AG09319 (cell line): Measurements from ENCODE around the gene IHH.

Source experiments
- DNase-seq: peaks from one replicate; pipeline ENCODE4 v3.0.0-alpha.2; 2010; ENCODE audit warnings: low read depth; ENCODE audit errors: extremely low read depth
- TF ChIP-seq, protein P1 (sequence below): IDR thresholded peaks from 2 replicates; pipeline ENCODE4 v1.5.1; 2011; ENCODE audit warnings: low read depth, mild to moderate bottlenecking, inconsistent platforms, low read length, moderate library complexity

The IHH gene

DNA sequence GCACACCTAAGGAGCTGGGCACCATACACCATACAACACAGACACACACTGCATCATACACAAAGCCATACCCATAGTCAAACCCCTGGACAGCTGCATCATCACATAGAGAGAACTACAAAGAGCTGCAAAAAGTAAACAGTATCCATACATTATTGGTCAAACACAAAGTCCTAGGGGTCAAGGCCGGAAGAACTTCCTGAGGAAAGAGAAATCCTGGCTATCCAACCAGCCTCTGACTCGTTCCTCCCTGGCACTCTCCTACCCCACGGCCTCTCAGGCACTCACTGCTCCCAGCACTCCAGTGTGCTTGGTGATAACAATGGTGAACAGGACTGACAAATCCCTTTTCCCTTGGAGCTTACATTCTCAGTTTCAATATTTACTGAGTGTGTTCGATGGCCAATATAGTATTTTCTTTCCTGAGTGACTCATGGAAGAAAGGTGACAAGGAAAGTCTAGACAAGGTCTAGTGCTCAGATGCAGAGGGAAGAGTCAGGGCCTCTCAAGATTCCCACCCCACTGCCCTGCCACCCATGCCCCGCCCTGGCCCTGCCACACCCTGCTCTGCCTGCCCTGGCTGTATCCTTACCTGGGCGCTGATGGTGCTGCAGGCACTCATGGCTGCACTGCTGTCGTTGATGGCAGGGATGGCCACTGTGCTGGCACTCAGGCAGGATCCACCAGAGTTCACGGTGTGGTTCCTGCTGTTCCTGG, 22.8 kb downstream of the IHH start:
- DNase-seq: no peak
- TF ChIP-seq, protein P1, sequence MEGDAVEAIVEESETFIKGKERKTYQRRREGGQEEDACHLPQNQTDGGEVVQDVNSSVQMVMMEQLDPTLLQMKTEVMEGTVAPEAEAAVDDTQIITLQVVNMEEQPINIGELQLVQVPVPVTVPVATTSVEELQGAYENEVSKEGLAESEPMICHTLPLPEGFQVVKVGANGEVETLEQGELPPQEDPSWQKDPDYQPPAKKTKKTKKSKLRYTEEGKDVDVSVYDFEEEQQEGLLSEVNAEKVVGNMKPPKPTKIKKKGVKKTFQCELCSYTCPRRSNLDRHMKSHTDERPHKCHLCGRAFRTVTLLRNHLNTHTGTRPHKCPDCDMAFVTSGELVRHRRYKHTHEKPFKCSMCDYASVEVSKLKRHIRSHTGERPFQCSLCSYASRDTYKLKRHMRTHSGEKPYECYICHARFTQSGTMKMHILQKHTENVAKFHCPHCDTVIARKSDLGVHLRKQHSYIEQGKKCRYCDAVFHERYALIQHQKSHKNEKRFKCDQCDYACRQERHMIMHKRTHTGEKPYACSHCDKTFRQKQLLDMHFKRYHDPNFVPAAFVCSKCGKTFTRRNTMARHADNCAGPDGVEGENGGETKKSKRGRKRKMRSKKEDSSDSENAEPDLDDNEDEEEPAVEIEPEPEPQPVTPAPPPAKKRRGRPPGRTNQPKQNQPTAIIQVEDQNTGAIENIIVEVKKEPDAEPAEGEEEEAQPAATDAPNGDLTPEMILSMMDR: no peak

DNA sequence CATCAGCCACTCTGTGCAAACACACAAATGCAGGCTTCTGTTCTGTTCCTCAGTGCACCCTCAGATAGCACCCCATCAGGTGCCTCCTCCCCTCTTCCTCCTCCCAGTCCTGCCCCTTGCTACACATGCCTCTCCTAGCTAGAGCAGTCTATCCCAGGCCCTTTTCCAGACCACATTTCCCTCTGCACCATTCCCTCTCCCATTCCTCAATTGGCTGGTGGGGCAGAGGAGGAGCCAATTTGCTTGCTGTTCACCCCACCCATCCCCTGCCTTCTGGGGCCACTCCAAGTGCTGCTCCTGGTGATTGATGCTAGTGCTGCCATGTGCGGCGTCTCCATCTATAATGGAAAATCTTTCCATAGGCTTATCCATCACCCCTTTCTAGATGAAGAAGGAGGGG, 24.8 kb downstream of the IHH start:
- TF ChIP-seq, protein P1: no peak
- DNase-seq: no peak

DNA sequence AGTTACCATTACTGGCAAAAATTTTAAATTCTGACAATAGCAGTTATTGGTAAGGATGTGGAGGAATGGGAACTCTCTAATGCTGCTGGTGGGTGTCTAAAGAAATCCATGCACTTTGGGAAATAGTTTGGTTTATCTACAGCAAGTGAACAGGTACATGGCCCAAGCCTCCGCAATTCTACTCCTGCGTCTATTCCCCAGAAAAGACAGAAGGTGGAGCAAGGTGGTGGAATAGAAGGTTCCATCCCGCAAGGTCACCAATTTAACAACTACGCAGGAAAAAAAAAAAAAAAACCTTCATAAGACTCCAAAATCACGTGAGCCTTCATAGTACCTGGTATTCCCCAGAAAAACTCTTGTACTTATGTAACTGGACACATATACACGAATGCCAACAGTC, 25.9 kb downstream of the IHH start:
- DNase-seq: no peak
- TF ChIP-seq, protein P1: no peak

DNA sequence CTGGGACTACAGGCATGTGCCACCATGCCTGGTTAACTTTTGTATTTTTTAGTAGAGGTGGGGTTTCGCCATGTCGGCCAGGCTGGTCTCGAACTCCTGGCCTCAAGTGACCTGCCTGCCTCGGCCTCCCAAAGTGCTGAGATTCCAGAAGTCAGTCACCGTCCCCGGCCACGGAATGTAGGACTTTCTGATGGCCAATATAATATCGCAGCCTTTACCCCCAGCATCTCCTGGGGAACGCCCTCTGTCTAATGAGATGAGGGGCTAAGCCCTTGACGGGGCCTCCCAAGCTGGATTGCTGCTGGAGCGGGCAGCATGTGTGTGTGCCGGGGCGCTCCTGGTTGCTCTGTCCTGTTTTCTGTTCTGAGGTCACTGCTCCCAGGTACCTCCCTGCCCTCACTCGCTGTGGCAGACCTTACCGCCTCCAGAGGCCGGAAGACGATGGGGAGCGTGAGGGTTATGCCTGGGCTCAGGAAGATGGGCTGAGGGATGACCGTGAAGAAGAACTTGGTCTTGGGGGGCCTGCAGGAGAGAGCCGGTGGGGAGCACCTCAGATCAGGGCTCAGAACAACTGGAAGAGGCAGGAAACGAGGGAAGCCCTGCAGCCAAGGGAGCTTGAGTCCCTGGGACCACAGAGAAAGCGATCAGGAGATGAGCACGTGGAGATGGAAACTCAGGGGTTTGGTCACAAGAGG, 28.5 kb downstream of the IHH start:
- DNase-seq: no peak
- TF ChIP-seq, protein P1: no peak

DNA sequence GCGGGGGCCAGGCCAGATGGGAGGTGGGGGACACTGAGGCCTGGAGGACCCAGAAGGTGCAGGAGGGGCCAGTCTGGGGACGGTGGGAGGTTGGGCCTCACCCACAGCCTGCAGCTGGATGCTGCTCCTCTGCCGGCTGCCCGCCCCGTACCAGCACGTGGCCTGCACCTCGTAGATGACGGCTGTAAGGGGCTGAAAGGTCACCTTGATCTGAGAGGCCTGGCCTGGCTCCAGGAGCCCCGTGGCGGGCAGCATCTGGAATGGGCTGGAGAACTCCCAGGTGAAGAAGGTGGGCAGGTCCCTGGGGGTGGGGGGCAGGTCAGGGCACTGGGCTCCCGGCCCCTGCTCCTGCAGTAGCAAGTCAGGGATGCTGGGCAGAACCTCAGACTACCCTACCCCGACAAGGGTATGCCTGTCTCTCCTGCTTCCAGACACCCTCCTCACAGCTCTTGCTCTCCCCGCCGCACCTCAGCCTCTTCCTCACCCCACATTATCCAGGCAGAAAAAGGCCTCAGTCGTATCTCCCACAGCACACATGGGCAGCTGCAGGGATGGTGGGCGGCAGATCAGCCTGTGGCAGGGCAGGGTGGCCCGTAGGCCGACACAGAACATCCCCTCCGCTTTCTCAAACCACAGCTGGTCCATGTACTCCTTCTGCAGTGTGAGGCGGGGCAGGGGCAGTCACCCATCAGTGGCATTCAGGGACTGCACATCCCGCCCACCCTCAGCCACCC, 29.5 kb downstream of the IHH start:
- no peak for DNase-seq
- TF ChIP-seq, protein P1: no peak

DNA sequence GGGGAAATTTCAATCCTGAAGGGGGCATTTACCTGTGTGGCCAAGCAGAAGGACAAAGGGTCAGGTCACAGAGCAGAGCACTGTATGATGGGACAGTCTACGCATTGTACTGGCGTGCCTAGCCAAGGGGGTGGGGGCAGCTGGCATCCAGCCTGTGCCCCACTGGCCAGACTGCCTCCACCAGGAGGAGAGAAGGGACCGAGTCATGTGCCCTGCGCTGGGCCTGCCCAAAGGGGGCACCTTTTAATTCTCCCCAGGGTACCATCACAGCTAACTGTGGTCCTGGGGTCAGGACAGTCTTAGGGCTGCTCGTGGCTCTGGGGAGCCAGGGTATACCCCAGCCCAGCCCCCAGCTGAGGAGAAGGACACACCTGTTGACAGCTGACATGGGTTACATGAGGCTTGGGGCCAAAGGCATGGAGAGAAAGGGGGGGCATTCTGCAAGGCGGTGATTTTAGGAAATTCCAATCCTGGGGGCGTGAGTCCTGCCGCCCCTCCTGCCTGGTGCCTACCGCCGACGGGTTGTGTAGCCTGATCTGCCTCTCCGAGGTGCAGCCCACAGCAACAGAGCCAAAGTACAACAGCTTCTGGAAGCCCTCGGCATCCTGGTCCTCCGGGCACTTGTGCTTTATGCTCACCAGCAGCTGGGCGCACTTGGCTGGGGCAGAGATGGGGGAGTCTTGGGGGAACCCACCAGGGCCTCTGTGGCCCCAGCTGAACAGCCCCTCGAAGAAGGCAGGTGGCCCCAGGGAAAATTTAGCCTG, 30.4 kb downstream of the IHH start:
- DNase-seq: no peak

More for the DNA sequence above, 30.4 kb downstream of the IHH start:
- TF ChIP-seq, protein P1: no peak
